ENCODE results near the gene HYDIN.
"Not testable (repeated sequence)": the region's sequence is repeated elsewhere in the genome, so short reads cannot be mapped to it uniquely, and the experiment has no call there.

DNA sequence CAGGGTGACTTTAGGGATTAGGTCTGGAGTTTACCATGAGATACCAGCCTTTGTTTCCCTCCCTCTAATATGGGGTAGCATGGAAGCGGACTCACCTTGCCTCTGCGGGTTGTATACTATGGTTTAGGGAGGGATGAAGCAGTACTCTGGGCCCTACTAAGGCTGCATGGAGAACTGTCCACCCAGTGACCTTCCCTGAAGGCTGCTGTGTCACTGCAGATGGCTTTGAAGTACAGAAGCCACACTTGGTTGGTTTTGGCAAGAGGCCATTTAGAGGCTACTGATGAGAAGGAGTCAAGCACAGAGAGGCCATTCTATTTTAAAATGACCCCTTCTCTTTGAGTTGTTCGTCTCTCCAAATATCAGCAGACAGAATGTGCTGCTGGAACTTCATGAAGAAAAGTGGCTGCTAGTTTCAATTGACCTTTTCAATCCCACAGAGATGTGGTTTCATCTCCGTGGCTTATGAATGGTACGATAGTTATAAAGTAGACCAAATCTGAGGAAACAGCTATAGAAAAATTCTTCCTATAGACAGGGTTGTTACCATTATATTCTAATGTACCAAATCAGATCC is 208.5 kb downstream of the HYDIN start:
- not testable (repeated sequence) for TF ChIP-seq POLR2A (IDR thresholded peaks at IDR 0.05; ENCODE audit: low read length); GATA1 (IDR thresholded peaks at IDR 0.05; ENCODE audit: low read depth, low read length)

Measured in erythroblast (primary cell).